Small intestine (tissue), 7 donors: ENCODE results near the gene NOBOX. TPM values are rescaled to one million over a fixed set of nuclear protein-coding genes. Genes with fewer than 3 reads are reported as not detected.
A peak's percentile ranks its signal among the peaks of the same experiment; 100 is the strongest.
"Not testable (repeated sequence)": the region's sequence is repeated elsewhere in the genome, so short reads cannot be mapped to it uniquely, and the experiment has no call there.

ENCODE experiments used
- DNase-seq, 2 donors: peaks; one replicate each; pipeline versions ENCODE4 v3.0.0 to v3.0.0-alpha.2; 2013
- FAIRE-seq: peaks from 2 replicates; lab custom pipeline; 2012; peaks lifted over from hg19 to GRCh38; lab: Jason Lieb, UNC
- H3K27ac ChIP-seq, 3 donors: one replicate each; pipeline ENCODE4 v1.5.1; 2013; ENCODE audit warnings: low read length in 2 of 3, mild to moderate bottlenecking in 2 of 3, control low read depth in 1 of 3, inconsistent platforms in 1 of 3, low read depth in 1 of 3, moderate library complexity in 1 of 3
- H3K27me3 ChIP-seq, 3 donors: one replicate each; pipeline ENCODE4 v1.6.1; 2013; ENCODE audit warnings: low read length in 3 of 3, inconsistent platforms in 1 of 3; ENCODE audit not compliant: control insufficient read depth in 3 of 3, insufficient read depth in 3 of 3
- H3K36me3 ChIP-seq, 3 donors: one replicate each; pipeline ENCODE4 v1.6.1; 2013; ENCODE audit warnings: low read length in 3 of 3, inconsistent platforms in 1 of 3, low read depth in 1 of 3, mild to moderate bottlenecking in 1 of 3, moderate library complexity in 1 of 3; ENCODE audit not compliant: control insufficient read depth in 3 of 3, insufficient read depth in 2 of 3
- H3K4me1 ChIP-seq, 3 donors: one replicate each; pipeline ENCODE4 v1.6.1; 2013; ENCODE audit warnings: low read length in 2 of 3, inconsistent platforms in 1 of 3, low read depth in 1 of 3, mild to moderate bottlenecking in 1 of 3, moderate library complexity in 1 of 3; ENCODE audit not compliant: control insufficient read depth in 3 of 3, insufficient read depth in 2 of 3
- H3K4me3 ChIP-seq, 3 donors: one replicate each; pipeline ENCODE4 v1.5.1; 2013; ENCODE audit warnings: low read length in 3 of 3, control low read depth in 1 of 3, inconsistent platforms in 1 of 3, low read depth in 1 of 3, mild to moderate bottlenecking in 1 of 3, moderate library complexity in 1 of 3
- H3K9me3 ChIP-seq, 2 donors: one replicate each; pipeline ENCODE4 v1.6.1; 2013; ENCODE audit warnings: low read depth in 1 of 2, low read length in 1 of 2; ENCODE audit not compliant: control insufficient read depth in 2 of 2, insufficient read depth in 1 of 2
- WGBS, 3 donors: extraction: QIAGEN DNeasy Blood & Tissue Kit; methylation state at CpG; one replicate each; pipeline ENCODE4 v1.1.7; 2013; 5-methylcytosine and 5-hydroxymethylcytosine counted together
- polyA plus RNA-seq, 4 donors: library from polyadenylated mRNA; stranded (reverse) in 3 of 4; unstranded in 1 of 4; fragments of 200-250 nt in 3 of 4; fragments of 120-200 nt in 1 of 4; gene quantifications; one replicate each; pipeline versions ENCODE4 v1.2.1 to v1.2.3, GENCODE V29; 2013
- donor health status: healthy with polysubstance abuse.
- donor health status: control.
- donor health status: control.
- donor health status: Bipolar disorder and iron deficiency.
- donor health status: healthy.

Gene NOBOX
- polyA plus RNA-seq, 4 donors, result 0.03 TPM; not detected in 3

DNA sequence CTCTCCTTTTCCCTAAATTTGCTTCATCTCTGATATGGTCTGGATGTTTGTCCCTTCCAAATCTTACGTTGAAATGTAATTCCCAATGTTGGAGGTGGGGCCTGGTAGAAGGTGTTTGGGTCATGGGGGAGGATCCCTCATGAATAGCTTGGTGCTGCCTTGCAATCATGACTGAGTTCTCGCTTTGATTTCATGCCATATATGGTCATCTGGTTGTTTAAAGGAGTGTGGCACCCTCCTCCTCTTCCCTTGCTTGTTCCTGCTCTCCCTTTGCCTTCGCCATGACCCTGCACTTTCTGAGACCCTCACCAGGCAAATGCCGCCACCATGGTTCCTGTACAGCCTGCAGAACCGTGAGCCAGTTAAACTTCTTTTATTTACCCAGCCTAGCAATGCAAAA is 14.5 kb downstream of the NOBOX start:
- Histone ChIP-seq H3K27me3 (no peaks in the 10 kb centered on the region), H3K4me3 (no peak overlapping the region), H3K27ac (no peak overlapping the region), H3K4me1 (peaks cover 0 to 17% (median 0%) of the 10 kb centered on the region in 3 donors), H3K9me3 (no peaks in the 10 kb centered on the region), H3K36me3 (no peaks in the 10 kb centered on the region)
- 83 to 84% (median 83%) methylated on average over 5 of the region's 5 CpGs for WGBS, 3 donors
- FAIRE-seq (no peak), DNase-seq (no peak)

DNA sequence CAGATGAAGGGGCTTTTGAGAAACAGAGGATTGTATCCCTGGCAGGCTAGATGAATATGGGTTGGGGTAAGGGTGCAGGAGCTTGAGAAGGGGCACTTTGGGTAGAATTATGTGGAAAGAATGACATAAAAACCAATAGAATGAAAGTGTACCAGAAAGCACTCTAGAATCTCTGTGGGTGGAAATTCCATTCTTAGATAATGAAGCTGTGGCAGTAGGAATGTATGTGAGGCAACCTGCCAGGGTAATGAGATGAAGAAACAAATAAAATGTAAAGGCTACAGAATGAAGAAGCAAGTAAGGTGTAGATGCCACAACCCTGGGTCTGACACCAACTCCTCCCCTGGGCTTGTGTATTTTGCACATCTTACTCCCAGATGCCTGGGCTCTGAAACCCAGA is 16.8 kb downstream of the NOBOX start:
- no peaks in the 10 kb centered on the region for H3K27me3 ChIP-seq
- no peaks in the 10 kb centered on the region for H3K36me3 ChIP-seq
- H3K4me1 ChIP-seq, result peaks cover 0 to 23% (median 0%) of the 10 kb centered on the region in 3 donors
- DNase-seq, result no peak
- no peak overlapping the region for H3K4me3 ChIP-seq
- no peaks in the 10 kb centered on the region for H3K9me3 ChIP-seq
- H3K27ac ChIP-seq, result peak overlapping the region in 1 of 3 donors; percentile 22
- no peak for FAIRE-seq

DNA sequence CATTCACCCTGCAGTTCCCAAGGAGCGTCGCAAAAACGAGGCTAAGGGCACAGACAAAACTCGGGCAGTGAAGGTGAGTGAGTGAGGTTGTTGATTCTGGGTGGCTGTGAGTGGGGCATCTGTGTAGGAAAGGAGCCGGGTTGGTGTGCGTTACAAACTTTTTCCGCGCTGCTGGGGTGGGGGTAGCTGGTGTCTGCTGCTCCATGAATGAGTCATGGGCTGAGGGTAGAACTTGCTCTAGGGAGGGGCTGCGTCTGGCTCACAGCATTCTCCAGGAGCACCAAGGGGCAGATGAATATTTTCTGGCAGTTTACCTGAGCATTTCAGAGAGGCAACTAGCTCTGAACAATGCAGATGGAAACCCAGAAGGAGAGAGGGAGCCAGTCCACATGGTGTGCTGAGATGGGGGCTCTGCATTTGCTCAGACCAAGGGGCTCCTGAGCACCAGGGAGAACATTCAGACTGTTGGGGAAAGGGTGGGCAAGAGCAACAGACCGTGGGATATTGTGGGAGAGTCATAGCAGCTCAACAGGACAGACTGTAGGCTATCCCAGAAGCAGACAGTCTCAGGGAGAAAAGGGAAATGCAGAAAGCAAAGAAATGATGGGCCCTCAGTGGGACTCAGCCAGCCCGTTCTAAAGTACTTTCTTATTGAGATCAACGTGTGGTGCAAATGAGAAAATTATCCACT is 18.8 kb downstream of the NOBOX start:
- FAIRE-seq (no peak), DNase-seq (peak; percentile 78 to 82)
- Histone ChIP-seq H3K9me3 (no peaks in the 10 kb centered on the region), H3K4me3 (peak overlapping the region in 2 of 3 donors; percentile 35 to 45), H3K27me3 (no peaks in the 10 kb centered on the region), H3K27ac (peak overlapping the region; percentile 52 to 98 (median 93)), H3K36me3 (peaks cover 0 to 6% (median 0%) of the 10 kb centered on the region in 3 donors), H3K4me1 (peaks cover 0 to 23% (median 0%) of the 10 kb centered on the region in 3 donors)
- 13 to 48% (median 24%) methylated on average over 12 of the region's 12 CpGs for WGBS, 3 donors

DNA sequence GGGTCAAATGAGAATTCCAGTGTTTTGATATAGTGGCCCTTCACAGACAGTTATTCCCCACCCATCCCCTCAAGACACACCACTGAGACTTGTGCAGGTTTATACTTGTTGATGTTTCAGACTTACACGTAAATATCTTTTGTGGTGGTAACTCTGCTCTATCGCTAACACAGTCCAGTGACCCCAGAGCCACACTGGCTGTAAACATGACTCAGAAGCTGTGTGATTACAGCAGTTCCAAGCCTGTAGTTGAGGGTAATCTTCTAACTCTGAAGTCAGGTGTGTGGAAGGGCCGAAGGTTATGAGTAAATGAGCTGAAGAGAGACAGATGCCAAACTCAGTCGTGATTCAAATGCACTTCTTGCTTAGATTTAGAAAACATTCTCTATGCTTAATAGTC is 19.4 kb downstream of the NOBOX start:
- peak overlapping the region; percentile 43 to 98 (median 93) for H3K27ac ChIP-seq
- DNase-seq, result peak; percentile 90 to 94
- 4 to 48% (median 21%) methylated on average over 4 of the region's 4 CpGs for WGBS, 3 donors
- H3K4me3 ChIP-seq, result peak overlapping the region in 2 of 3 donors; percentile 24 to 45
- FAIRE-seq, result no peak
- no peaks in the 10 kb centered on the region for H3K9me3 ChIP-seq
- peaks cover 0 to 13% (median 0%) of the 10 kb centered on the region in 3 donors for H3K36me3 ChIP-seq
- no peaks in the 10 kb centered on the region for H3K27me3 ChIP-seq
- H3K4me1 ChIP-seq, result peaks cover 0 to 23% (median 0%) of the 10 kb centered on the region in 3 donors

DNA sequence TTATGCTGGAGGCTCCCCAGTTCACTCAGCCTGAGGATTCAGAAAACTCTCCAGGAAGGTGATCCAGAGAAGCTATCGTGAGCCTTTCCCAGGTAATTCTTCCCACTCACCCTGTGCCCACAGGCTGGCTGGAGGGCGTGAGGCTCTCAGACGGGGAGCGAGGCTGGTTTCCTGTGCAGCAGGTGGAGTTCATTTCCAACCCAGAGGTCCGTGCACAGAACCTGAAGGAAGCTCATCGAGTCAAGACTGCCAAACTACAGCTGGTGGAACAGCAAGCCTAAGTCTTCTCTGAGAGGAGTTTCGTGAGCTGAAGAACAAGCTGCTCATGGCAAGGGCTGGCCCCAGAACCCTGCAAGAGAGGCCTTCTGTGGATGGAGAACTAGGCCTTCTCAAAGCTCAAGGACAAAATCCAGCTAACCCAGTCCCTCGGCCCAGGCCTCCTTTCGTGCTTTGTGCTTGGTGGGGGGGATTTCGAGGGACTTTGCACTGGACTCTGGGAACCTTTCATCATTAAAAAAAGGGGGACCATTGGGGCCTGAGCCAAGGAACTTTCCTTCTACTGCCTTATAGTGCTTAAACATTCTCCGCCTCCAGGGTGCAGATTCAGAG is 23.6 kb downstream of the NOBOX start:
- FAIRE-seq, result no peak
- no peaks in the 10 kb centered on the region for H3K9me3 ChIP-seq
- 90 to 95% (median 94%) methylated on average over 11 of the region's 11 CpGs for WGBS, 3 donors

DNA sequence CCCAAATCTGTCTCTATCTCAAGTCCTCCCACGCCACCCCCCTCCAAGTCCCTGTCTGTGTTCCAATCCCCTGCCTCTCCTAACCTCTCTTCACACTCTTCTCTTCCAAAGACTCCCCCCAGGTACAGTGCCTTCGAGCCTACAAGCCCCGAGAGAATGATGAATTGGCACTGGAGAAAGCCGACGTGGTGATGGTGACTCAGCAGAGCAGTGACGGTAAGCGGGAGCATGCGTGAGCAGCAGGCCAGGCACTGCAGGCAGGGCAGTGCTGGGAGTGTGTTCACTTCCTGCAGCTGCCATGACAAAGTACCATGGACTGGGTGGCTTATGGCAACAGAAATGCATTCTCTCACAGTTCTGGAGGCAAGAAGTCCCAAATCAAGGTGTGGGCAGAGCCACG is 24.8 kb downstream of the NOBOX start:
- no peak for FAIRE-seq
- H3K4me3 ChIP-seq, result no peak overlapping the region
- DNase-seq, result no peak
- H3K36me3 ChIP-seq, result peaks cover 0 to 24% (median 8%) of the 10 kb centered on the region in 3 donors
- H3K27ac ChIP-seq, result no peak overlapping the region
- H3K9me3 ChIP-seq, result no peaks in the 10 kb centered on the region
- peaks cover 0 to 4% (median 0%) of the 10 kb centered on the region in 3 donors for H3K4me1 ChIP-seq
- 88 to 95% (median 93%) methylated on average over 9 of the region's 9 CpGs for WGBS, 3 donors
- no peaks in the 10 kb centered on the region for H3K27me3 ChIP-seq

More for the DNA sequence above, 23.6 kb downstream of the NOBOX start:
- Histone ChIP-seq H3K4me1 (peaks cover 0 to 13% (median 0%) of the 10 kb centered on the region in 3 donors), H3K36me3 (peaks cover 0 to 24% (median 8%) of the 10 kb centered on the region in 3 donors), H3K4me3 (no peak overlapping the region), H3K27ac (no peak overlapping the region), H3K27me3 (no peaks in the 10 kb centered on the region)
- DNase-seq, result no peak

DNA sequence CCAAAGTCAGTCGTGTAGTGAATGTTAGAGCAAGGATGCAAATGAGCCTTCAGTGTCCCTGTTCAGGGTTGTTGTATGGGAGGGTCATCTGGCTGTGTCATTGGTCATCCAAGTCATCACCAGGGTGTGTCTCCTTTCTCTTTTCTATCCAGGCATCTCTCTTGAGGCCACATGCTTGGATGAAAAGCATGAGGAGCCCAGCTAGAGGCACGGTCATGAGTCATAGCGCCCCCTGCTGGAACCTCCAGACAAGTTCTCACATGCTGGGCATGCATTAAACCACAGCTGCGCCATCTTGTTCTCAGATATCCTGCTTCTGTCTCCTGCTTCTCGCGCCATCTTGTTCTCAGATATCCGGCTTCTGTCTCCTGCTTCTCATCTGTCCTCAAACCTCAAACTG is 34.3 kb downstream of the NOBOX start:
- not testable (repeated sequence) for DNase-seq, H3K27me3 ChIP-seq, H3K4me3 ChIP-seq, FAIRE-seq, H3K4me1 ChIP-seq, H3K27ac ChIP-seq, H3K36me3 ChIP-seq, H3K9me3 ChIP-seq
- 94 to 100% methylated on average over 1 to 3 of the region's 7 CpGs; no CpG with 5 or more reads in 1 of the 3 donors for WGBS, 3 donors

DNA sequence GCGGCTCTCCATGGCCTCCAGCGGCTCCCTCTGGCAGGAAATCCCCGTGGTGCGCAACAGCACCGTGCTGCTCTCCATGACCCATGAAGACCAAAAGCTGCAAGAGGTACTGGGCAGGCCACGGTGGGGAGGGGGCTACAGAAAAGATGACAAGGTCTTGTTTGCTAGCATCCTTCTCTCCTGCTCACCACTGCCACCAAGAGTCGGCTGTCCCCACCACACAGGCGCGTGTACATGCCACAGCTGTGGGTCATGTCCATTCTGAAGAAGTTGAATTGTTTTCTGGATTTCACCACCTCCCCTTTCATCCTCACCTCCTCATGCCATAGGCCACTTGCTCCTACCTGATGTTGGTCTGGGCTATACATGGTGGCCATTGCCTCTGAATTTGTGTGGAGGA is 36.2 kb downstream of the NOBOX start:
- DNase-seq, H3K27me3 ChIP-seq, H3K9me3 ChIP-seq, H3K36me3 ChIP-seq, H3K4me1 ChIP-seq, FAIRE-seq, H3K4me3 ChIP-seq, H3K27ac ChIP-seq: not testable (repeated sequence)
- no CpG with 5 or more reads among the region's 9 CpGs for WGBS, 3 donors
